Epithelial cell of alveolus of lung (primary cell): ENCODE measurements around the gene PRCP. TPM values are rescaled to one million over a fixed set of nuclear protein-coding genes. Genes with fewer than 3 reads are reported as not detected.

Experiments used
- total RNA-seq: library from RNA; depleted of rRNA; stranded (reverse); fragments of >200 nt; gene quantifications from 2 replicates; pipeline ENCODE4 v1.2.1, GENCODE V29; 2015

The PRCP gene
- total RNA-seq: 58.2 and 81.9 TPM in 2 replicates

DNA sequence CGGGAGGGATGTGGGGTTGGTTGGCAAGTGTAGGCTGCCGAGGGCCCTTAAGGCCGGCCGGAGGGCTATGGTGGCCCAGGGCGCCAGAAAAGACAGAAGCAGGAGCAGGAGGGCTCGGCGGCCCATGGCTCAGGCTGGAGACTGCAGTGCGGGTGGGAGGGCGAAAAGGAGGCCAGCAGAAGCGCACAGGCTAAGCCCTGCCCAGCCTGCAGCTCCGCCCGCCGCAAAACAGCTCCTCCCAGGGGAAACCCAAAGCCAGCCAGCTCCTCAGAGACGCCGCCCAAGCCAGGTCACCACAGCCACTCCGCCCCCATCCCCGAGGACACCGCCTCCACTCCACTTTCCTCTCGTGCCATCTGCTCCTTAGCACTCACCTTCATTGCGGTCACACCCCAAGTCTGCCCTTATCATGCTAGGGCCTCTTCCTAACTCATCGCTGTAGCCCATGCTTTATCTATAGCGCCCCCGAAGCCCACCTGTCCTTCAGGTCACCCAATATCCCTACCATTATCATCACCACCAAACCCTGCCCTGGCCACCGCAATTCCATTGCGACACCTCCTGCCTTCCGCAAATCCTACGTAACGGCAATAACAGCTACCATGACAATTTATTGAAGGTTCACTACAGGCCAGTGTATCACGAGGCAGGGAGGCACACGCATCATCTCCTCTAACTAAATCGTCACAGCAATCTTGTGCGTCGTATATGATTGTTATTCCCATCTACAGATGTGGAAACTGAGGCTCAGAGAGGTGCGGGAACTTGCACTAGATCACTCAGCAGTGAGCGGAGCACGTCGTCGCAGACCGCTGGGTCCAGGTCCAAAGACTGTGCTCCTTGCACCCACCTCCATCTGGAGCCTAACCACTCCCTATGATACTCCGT lies at the start of gene PRCP:
Gene PRCP (minus strand): TSS at position 154 of the 888 bp plus-strand sequence. CDS start 28 bp downstream, at position 126.

DNA sequence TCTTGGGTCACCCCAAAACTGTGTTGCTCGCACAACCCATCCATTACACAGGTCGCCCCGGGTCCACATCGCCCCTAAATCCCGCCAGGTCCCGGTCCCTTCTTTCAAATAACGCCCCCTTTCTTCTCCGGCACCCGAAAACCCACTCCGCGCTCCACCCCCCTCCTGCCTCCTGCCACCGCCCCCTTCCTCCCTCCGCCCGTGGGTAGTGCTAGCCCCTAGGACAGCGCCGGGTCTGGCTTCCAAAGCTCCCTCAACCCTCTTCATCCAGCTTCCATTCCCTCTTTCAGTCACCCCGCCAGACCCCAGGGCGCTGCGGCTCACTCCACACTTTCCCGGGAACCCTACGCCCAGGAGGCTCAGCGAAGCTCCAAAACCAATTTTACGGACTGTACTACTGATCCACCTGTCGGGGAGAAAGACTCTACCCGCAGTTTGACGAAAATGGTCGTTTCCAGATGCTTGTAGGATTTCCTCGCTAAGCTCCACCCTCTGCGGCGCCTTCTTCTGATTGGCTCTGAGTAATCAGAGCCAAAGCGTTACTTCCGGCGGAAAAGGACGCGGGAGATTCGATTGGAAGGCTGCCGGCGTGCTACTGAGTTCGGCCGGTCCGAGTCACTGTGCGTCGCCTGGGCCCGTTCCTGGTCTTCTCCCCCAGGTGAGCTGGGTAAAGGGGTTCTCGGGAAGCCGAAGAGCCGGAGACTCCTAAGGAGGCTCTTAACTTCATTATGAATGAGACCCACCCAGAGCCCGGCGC lies 1.1 kb upstream of the PRCP start, which contains the start of gene DDIAS:
Gene DDIAS (plus strand): TSS at position 572 of the 757 bp plus-strand sequence. CDS start 13,003 bp downstream, outside the sequence.

Other genes starting within 250 kb of the PRCP start
- under 0.01 TPM in 1 of 2 replicates, not detected in the other for gene FAM181B, start 166.6 kb downstream of the PRCP start, total RNA-seq
- 5.2 and 12.0 TPM in 2 replicates for gene DDIAS, start 1.3 kb upstream of the PRCP start, total RNA-seq
- 4.9 and 11.5 TPM in 2 replicates for gene RAB30, start 171.5 kb upstream of the PRCP start, total RNA-seq